ENCODE results near the gene NRXN3. TPM values are rescaled to one million over a fixed set of nuclear protein-coding genes. Genes with fewer than 3 reads are reported as not detected.

NRXN3 gene
- total and polyA plus RNA-seq, 8 donors, result 0.53 to 2.5 (median 1.5) TPM

DNA sequence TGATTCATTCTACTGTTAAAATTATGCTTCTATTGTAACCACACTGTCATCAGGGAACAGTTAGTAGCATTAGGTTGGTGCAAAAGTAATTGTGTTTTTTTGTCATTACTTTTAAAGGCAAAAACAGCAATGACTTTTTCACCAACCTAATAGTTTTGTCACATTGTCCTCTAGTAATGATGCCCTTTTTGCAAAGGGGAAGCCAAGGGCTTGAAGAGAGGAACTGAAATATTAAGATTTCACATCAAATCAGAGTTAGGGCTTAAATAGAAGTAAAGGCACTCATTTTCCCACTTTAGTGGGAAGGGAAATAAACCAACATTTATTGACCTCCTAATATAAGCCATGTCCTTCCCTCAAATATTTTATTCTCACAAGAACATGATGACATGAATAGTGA lies 273.7 kb downstream of the NRXN3 start:
- no peak for TF ChIP-seq CTCF (IDR thresholded peaks at IDR 0.05)
- H3K36me3 ChIP-seq, result no peaks in the 10 kb centered on the region
- FAIRE-seq (no peak), ATAC-seq (no peak), DNase-seq (no peak)
- H3K27ac ChIP-seq, result no peak overlapping the region
- H3K27me3 ChIP-seq, result no peaks in the 10 kb centered on the region
- H3K9me3 ChIP-seq, result no peaks in the 10 kb centered on the region
- H3K4me1 ChIP-seq, result no peaks in the 10 kb centered on the region
- intact Hi-C loops (cut with DNase I), result no loop called here
- no peak overlapping the region for H3K4me3 ChIP-seq

GRCh38 chr14:78445275-78445674 lies 275.1 kb downstream of the NRXN3 start:
- Histone ChIP-seq H3K27ac (no peak overlapping the region), H3K9me3 (no peaks in the 10 kb centered on the region), H3K4me3 (no peak overlapping the region), H3K4me1 (no peaks in the 10 kb centered on the region), H3K27me3 (no peaks in the 10 kb centered on the region), H3K36me3 (no peaks in the 10 kb centered on the region)
- DNase-seq (no peak), ATAC-seq (no peak), FAIRE-seq (no peak)
- WGBS, 2 donors, result 57 to 74% methylated on average over 3 of the region's 3 CpGs
- intact Hi-C loops (cut with DNase I), result no loop called here
- no peak for TF ChIP-seq CTCF (IDR thresholded peaks at IDR 0.05)

GRCh38 chr14:78446807-78447206 lies 276.6 kb downstream of the NRXN3 start:
- Histone ChIP-seq H3K27ac (no peak overlapping the region), H3K4me1 (no peaks in the 10 kb centered on the region), H3K9me3 (no peaks in the 10 kb centered on the region), H3K36me3 (no peaks in the 10 kb centered on the region), H3K4me3 (no peak overlapping the region), H3K27me3 (no peaks in the 10 kb centered on the region)
- no peak for TF ChIP-seq CTCF (IDR thresholded peaks at IDR 0.05)
- intact Hi-C loops (cut with DNase I), result no loop called here
- WGBS, 2 donors, result 39 to 45% methylated on average over 3 of the region's 3 CpGs
- FAIRE-seq (no peak), DNase-seq (no peak), ATAC-seq (no peak)

DNA sequence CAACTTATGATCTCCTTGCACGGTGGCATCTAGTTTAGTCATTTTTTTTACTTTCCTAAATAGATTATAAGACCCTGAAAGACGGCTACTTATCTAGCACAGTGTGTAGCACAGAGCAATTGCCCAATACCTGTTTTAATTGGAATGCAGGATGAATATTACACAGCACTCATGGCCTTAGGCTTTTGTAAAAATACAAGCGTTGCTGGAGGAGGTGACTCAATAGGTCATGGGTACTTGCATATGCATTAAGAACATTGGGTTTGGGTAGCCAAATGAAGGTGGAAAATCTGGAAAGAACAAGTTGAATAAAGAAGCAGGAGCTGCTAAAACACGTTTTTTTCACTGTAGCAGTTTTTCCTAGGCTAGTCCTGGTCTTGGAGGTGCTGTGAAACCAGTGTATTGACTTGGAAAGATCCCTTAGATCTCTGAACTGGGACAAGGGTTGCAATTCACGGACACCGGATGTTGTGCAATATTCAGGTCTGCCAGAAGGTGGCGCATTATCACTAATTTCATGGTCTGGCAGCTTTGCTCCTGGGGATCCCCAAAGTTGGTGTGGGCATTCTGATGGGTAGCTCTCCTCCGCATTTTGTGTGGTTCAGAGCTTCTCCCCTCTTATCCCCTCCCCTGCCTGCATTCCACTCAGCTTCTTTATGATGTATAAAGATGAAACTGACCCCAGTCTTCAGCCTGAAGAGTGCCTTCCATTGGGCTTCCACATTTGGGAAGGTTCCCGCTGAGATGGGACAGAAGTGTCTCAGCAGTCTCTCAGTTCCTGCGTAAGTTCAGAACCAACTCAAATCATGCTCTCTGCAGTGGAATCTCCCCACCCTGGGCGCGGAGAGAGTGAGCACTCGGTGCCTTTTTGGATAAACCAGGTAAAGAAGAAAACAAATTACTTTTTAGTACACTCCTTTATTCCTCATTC lies 278.3 kb downstream of the NRXN3 start:
- no peaks in the 10 kb centered on the region for H3K4me1 ChIP-seq
- FAIRE-seq (no peak), DNase-seq (peak in 5 of 6 donors; percentile 15 to 73 (median 41)), ATAC-seq (peak; percentile 38 to 78 (median 70))
- no peaks in the 10 kb centered on the region for H3K9me3 ChIP-seq
- no peak overlapping the region for H3K27ac ChIP-seq
- intact Hi-C loops (cut with DNase I), result no loop called here
- WGBS, 2 donors, result 32 to 44% methylated on average over 13 of the region's 13 CpGs
- H3K4me3 ChIP-seq, result no peak overlapping the region
- TF ChIP-seq CTCF (IDR thresholded peaks at IDR 0.05), result peak; percentile 45 to 60 (median 59)
- no peaks in the 10 kb centered on the region for H3K36me3 ChIP-seq
- H3K27me3 ChIP-seq, result no peaks in the 10 kb centered on the region

Data from pancreas (tissue), 10 donors.